ENCODE data around the gene RGS6.

GRCh38 chr14:72553161-72553560 lies 620.9 kb downstream of the RGS6 start:
- TF ChIP-seq CTCF (IDR thresholded peaks at IDR 0.05; ENCODE audit: low read depth, low read length, poor library complexity, severe bottlenecking) (no peak), EZH2phosphoT487 (IDR thresholded peaks at IDR 0.05; ENCODE audit: borderline replicate concordance, low read length) (no peak)

Measured in DOHH2 (cell line).